OCI-M2 (cell line): Measurements from ENCODE around the gene OSBPL8.
"Not testable (repeated sequence)": the region's sequence is repeated elsewhere in the genome, so short reads cannot be mapped to it uniquely, and the experiment has no call there.

Experiments used
- DNase-seq: peaks from one replicate; lab custom pipeline; 2025; ENCODE audit not compliant: unreplicated experiment; lab: John Stamatoyannopoulos, UW

OSBPL8 gene

GRCh38 chr12:76422543-76423438 is 136.8 kb downstream of the OSBPL8 start:
- no peak for DNase-seq

- no peak for DNase-seq
Observed at GRCh38 chr12:76422154-76422542, 137.4 kb downstream of the OSBPL8 start.

- no peak for DNase-seq
Observed at GRCh38 chr12:76421046-76421445, 138.5 kb downstream of the OSBPL8 start.

GRCh38 chr12:76420222-76420621 is 139.3 kb downstream of the OSBPL8 start:
- no peak for DNase-seq

GRCh38 chr12:76417116-76417515 is 142.5 kb downstream of the OSBPL8 start:
- DNase-seq, result no peak

GRCh38 chr12:76413121-76413520 is 146.4 kb downstream of the OSBPL8 start:
- DNase-seq, result no peak

GRCh38 chr12:76410781-76411180 is 148.8 kb downstream of the OSBPL8 start:
- no peak for DNase-seq

- DNase-seq, result no peak
Observed at GRCh38 chr12:76410371-76410770, 149.2 kb downstream of the OSBPL8 start.

- no peak for DNase-seq
Observed at GRCh38 chr12:76409074-76409473, 150.5 kb downstream of the OSBPL8 start.

GRCh38 chr12:76407710-76408109 is 151.9 kb downstream of the OSBPL8 start:
- no peak for DNase-seq

GRCh38 chr12:76402259-76402658 is 157.3 kb downstream of the OSBPL8 start:
- DNase-seq, result no peak

- DNase-seq, result no peak
Observed at GRCh38 chr12:76400136-76400535, 159.4 kb downstream of the OSBPL8 start.

- DNase-seq, result no peak
Observed at GRCh38 chr12:76399040-76399439, 160.5 kb downstream of the OSBPL8 start.

- no peak for DNase-seq
Observed at GRCh38 chr12:76398106-76398505, 161.5 kb downstream of the OSBPL8 start.

GRCh38 chr12:76391461-76391860 is 168.1 kb downstream of the OSBPL8 start:
- DNase-seq, result no peak

GRCh38 chr12:76387614-76388013 is 172.0 kb downstream of the OSBPL8 start:
- DNase-seq, result no peak

- DNase-seq, result no peak
Observed at GRCh38 chr12:76384560-76384959, 175.0 kb downstream of the OSBPL8 start.

GRCh38 chr12:76383988-76384387 is 175.6 kb downstream of the OSBPL8 start:
- no peak for DNase-seq

- no peak for DNase-seq
Observed at GRCh38 chr12:76379261-76379660, 180.3 kb downstream of the OSBPL8 start.

- not testable (repeated sequence) for DNase-seq
Observed at GRCh38 chr12:76376876-76377275, 182.7 kb downstream of the OSBPL8 start.

- no peak for DNase-seq
Observed at GRCh38 chr12:76375939-76376338, 183.6 kb downstream of the OSBPL8 start.

- DNase-seq, result no peak
Observed at GRCh38 chr12:76375470-76375869, 184.1 kb downstream of the OSBPL8 start.
